ENCODE data around the gene MOSPD3.

DNA sequence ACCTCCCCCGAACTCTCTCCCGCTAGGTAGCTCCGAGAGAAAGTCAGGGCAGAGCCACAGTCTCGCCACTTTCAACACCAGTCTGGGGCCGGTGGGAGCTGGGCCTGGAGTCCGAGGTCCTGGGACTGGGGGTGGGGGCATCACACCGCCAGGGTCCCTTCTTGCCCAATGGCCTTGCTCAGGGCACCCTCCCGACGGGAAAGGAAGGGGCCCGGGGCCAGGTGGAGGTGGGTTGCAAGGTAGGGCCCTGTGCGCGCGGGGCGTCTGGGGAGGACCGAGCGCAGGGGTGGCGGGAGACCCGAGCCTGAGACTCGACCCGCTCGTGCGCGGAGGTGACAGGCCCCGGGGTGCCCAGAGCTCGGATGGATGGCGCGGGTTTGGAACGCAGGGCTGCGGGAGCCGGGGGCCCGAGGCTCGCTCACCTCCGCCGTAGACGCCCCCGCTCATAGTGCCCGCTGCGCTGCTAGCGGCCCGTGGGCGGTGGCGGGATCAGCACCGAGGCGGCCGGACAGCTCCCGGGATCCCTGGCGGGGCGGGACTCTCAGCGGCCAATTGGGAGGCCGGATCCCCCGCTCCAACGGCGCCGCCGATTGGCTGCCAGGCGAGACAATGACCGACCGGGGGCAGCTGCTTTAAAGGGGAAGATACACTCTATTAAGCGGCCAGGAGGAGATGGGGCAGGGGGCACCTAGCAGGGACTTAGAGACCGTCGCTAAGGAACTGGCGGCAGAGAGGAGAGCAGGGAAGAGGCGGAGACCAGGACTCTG, 43.8 kb downstream of the MOSPD3 start, which contains the start of gene ACTL6B:
- TF ChIP-seq POLR2AphosphoS5 (IDR thresholded peaks at IDR 0.05) (no peak), EP300 (IDR thresholded peaks at IDR 0.05; ENCODE audit: low read depth) (no peak)
